A549 treated with AZD9567 at 1 μM for 4 hours (cell line): ENCODE results near the gene ZNF81. TPM values are rescaled to one million over a fixed set of nuclear protein-coding genes. Genes with fewer than 3 reads are reported as not detected.

Experiments used
- total RNA-seq: library from RNA; stranded (reverse); fragments of 200-300 nt; extraction: Qiagen RNA extraction; gene quantifications from 5 replicates; pipeline ENCODE4 v1.2.3, GENCODE V29; 2022; ENCODE audit not compliant: insufficient read depth

Gene ZNF81
- total RNA-seq, result 3.3 to 6.9 TPM (median 5.8 TPM) in 5 replicates

GRCh38 chrX:47836164-47837072, at the start of gene ZNF81:
Gene ZNF81 (plus strand): TSS chrX:47836902. CDS start chrX:47846268, 9,366 bp downstream.

Other genes with a start within 250 kb of the ZNF81 start
- gene SYN1, start 217.0 kb upstream of the ZNF81 start, total RNA-seq, result 0.22 to 0.61 TPM (median 0.31 TPM) in 5 replicates
- 0.32 to 0.87 TPM (median 0.70 TPM) in 4 of 5 replicates, not detected in the other for gene CFP, start 207.0 kb upstream of the ZNF81 start, total RNA-seq
- 35.7 to 41.5 TPM (median 40.3 TPM) in 5 replicates for gene ELK1, start 186.3 kb upstream of the ZNF81 start, total RNA-seq
- 141 to 190 TPM (median 178 TPM) in 5 replicates for gene UXT, start 177.7 kb upstream of the ZNF81 start, total RNA-seq
- 1.1 to 3.4 TPM (median 3.3 TPM) in 5 replicates for gene ZNF182, start 167.1 kb downstream of the ZNF81 start, total RNA-seq
- gene SPACA5, start 170.1 kb downstream of the ZNF81 start, total RNA-seq, result not detected in 5 replicates
- 0.17 to 0.22 TPM (median 0.19 TPM) in 4 of 5 replicates, not detected in the other for gene ZNF630, start 234.7 kb downstream of the ZNF81 start, total RNA-seq